ENCODE data around the gene EXD3. TPM values are rescaled to one million over a fixed set of nuclear protein-coding genes. Genes with fewer than 3 reads are reported as not detected.
A peak's percentile ranks its signal among the peaks of the same experiment; 100 is the strongest.

The EXD3 gene
- total RNA-seq, 1 donor from 2014 or later = 19.9 TPM

DNA sequence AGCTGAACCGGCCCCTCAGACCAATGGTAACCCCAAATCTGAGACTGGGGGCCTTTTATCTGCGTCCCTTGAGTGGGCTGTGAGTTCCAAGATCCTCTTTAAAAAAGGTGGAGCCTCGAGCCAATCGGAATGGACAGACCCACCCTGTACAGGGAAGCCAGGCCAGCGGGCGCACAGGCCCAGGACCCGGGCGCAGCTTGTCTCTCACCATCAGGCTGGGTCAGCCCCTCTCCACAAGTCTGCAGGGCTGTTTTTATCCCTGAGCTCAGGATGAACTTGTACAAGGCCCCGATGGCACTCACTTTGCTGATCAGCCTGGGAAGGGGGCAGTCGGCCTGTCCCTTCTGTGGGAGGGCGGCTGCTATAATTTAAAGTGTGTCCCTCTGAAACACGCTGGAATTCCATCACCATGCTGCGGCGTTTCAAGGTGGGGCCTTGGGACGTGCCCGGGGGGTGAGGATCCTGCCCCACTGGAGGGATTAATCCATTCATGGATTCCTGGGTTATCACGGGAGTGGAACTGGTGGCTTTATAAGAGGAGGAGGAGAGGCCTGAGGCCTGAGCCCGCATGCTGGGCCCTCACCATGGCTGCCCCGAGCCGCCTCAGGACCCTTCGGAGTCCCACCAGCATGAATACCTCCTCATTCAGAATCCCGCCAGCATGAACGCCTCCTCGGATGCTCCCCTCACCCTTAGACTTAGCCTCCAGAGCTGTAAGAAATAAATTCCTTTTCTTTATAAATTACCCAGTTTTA is 14.1 kb downstream of the EXD3 start:
- no peaks in the 10 kb centered on the region for H3K27me3 Mint-ChIP-seq (ENCODE audit: unreplicated experiment)
- DNase-seq (ENCODE audit: low spot score) = no peak
- TF ChIP-seq, protein P1, sequence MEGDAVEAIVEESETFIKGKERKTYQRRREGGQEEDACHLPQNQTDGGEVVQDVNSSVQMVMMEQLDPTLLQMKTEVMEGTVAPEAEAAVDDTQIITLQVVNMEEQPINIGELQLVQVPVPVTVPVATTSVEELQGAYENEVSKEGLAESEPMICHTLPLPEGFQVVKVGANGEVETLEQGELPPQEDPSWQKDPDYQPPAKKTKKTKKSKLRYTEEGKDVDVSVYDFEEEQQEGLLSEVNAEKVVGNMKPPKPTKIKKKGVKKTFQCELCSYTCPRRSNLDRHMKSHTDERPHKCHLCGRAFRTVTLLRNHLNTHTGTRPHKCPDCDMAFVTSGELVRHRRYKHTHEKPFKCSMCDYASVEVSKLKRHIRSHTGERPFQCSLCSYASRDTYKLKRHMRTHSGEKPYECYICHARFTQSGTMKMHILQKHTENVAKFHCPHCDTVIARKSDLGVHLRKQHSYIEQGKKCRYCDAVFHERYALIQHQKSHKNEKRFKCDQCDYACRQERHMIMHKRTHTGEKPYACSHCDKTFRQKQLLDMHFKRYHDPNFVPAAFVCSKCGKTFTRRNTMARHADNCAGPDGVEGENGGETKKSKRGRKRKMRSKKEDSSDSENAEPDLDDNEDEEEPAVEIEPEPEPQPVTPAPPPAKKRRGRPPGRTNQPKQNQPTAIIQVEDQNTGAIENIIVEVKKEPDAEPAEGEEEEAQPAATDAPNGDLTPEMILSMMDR (IDR thresholded peaks at IDR 0.05; ENCODE audit: unreplicated experiment) = no peak
- H3K4me3 Mint-ChIP-seq (ENCODE audit: unreplicated experiment) = no peak overlapping the region
- peaks cover 3% of the 10 kb centered on the region for H3K4me1 Mint-ChIP-seq (ENCODE audit: unreplicated experiment)
- no peaks in the 10 kb centered on the region for H3K36me3 Mint-ChIP-seq (ENCODE audit: low read depth, unreplicated experiment)
- H3K9me3 Mint-ChIP-seq (ENCODE audit: unreplicated experiment) = no peaks in the 10 kb centered on the region
- H3K27ac Mint-ChIP-seq (ENCODE audit: unreplicated experiment) = no peak overlapping the region

DNA sequence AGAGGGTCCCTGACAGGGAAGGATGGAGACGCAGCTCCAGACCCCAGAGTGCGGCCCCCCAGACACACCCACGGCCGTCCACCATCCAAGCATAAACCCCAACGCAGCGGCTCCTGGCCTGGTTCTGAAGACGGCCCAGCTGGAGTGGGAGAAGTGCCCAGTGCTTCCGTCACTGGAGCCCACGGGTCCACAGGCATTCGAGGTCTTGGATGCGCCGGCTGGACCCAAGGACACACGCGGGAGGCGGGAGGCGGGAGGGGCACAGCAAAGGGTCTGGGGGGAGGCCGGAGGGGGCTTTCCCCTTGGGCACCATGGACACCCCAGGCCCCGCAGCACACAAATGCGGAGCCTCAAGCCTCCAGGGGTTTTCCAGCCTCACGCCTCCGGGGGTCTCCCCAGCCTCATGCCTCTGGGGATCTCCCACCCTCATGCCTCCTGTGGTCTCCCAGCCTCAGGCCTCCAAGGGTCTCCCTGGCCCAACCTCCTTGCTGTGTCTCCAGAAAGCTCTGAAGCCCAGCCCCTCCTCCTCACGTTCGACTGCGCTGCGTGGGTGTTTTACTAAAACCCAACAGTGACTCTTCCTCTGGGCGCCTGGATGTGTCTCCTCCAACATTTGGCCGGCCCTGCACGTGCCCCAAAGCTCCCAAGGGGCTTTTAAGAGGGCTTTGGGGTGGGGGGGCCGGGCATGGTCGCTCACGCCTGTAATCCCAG is 15.2 kb downstream of the EXD3 start:
- Mint-ChIP-seq H3K4me3 (ENCODE audit: unreplicated experiment) (no peak overlapping the region), H3K27ac (ENCODE audit: unreplicated experiment) (no peak overlapping the region), H3K4me1 (ENCODE audit: unreplicated experiment) (peaks cover 3% of the 10 kb centered on the region), H3K36me3 (ENCODE audit: low read depth, unreplicated experiment) (peaks cover 2% of the 10 kb centered on the region), H3K9me3 (ENCODE audit: unreplicated experiment) (no peaks in the 10 kb centered on the region), H3K27me3 (ENCODE audit: unreplicated experiment) (no peaks in the 10 kb centered on the region)
- TF ChIP-seq, protein P1 (IDR thresholded peaks at IDR 0.05; ENCODE audit: unreplicated experiment) = no peak
- no peak for DNase-seq (ENCODE audit: low spot score)

DNA sequence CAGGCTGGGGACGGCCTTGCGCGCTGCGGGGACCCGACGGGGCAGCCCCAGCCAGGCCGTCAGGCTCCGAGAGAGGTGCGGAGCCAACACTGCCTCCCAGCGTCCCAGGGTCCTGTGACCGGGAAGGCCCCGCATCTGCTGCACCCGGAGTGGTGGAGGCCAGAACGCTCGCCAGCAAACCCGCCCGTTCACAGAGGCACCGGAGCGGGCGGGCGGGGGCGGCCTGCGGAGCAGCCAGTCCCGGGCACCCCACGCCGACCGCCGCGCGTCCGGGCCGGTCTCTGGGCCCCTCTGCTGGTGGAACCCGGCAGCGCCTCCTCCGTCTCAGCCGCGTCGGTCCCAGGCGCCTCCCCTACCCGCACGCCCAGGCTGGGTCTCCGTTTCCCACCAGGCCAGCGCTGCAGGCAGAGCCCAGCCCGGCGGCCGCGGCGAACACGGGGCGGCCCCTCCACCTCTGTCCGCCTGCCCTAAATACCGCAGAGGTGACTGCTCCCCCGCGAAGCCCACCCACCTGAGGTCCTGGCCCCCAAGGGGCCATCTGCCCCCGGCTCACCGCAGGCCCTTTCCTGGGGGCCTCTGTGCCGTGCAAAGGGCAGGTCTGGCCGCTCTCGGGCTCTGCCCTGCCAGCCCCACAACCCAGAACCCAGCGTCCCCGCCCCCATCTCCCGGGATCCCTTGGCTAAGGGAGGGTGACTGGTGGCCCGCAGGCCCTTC is 15.9 kb downstream of the EXD3 start:
- H3K4me1 Mint-ChIP-seq (ENCODE audit: unreplicated experiment) = peaks cover 3% of the 10 kb centered on the region
- TF ChIP-seq, protein P1 (IDR thresholded peaks at IDR 0.05; ENCODE audit: unreplicated experiment) = peak; percentile 84
- no peak overlapping the region for H3K27ac Mint-ChIP-seq (ENCODE audit: unreplicated experiment)
- no peak overlapping the region for H3K4me3 Mint-ChIP-seq (ENCODE audit: unreplicated experiment)
- no peaks in the 10 kb centered on the region for H3K9me3 Mint-ChIP-seq (ENCODE audit: unreplicated experiment)
- H3K27me3 Mint-ChIP-seq (ENCODE audit: unreplicated experiment) = no peaks in the 10 kb centered on the region
- peak; percentile 93 for DNase-seq (ENCODE audit: low spot score)
- H3K36me3 Mint-ChIP-seq (ENCODE audit: low read depth, unreplicated experiment) = peaks cover 10% of the 10 kb centered on the region

DNA sequence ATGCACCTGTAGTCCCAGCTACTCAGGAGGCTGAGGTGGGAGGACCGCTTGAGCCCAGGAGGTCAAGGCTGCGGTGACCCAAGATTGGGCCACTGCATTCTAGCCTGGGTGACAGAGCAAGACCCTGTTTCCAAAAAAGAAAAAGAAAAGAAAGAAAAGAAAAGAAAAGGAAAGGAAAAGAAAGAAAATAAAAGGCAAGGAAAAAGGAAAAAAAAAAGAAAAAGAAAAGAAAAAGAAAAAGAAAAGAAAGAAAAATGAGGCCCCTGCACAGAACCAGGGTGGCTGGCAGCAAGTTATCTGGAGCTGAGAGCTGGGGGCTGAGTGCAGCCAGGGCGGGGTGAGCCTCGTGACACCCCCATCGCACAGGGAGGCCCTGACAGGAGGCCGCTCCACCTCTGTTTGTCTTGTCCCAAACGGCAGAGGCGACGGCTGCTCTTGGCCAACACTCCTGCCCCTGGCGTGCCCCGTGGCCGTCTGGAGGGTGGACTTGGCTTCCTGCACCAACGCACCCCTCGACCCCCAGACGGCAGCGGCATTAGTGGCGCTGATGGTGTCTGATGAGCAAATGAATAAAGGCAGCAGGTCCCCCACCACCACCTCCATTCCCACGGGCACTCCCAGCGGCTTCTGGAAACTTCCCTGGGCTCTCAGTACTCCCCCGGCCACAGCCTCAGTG is 16.7 kb downstream of the EXD3 start:
- H3K4me1 Mint-ChIP-seq (ENCODE audit: unreplicated experiment) = peaks cover 3% of the 10 kb centered on the region
- no peaks in the 10 kb centered on the region for H3K27me3 Mint-ChIP-seq (ENCODE audit: unreplicated experiment)
- H3K36me3 Mint-ChIP-seq (ENCODE audit: low read depth, unreplicated experiment) = peaks cover 13% of the 10 kb centered on the region
- H3K4me3 Mint-ChIP-seq (ENCODE audit: unreplicated experiment) = no peak overlapping the region
- H3K27ac Mint-ChIP-seq (ENCODE audit: unreplicated experiment) = no peak overlapping the region
- DNase-seq (ENCODE audit: low spot score) = no peak
- TF ChIP-seq, protein P1 (IDR thresholded peaks at IDR 0.05; ENCODE audit: unreplicated experiment) = no peak
- H3K9me3 Mint-ChIP-seq (ENCODE audit: unreplicated experiment) = no peaks in the 10 kb centered on the region

Data from endothelial cell (in vitro differentiated cells).